Measurements from ENCODE around the gene MRPS18A.

DNA sequence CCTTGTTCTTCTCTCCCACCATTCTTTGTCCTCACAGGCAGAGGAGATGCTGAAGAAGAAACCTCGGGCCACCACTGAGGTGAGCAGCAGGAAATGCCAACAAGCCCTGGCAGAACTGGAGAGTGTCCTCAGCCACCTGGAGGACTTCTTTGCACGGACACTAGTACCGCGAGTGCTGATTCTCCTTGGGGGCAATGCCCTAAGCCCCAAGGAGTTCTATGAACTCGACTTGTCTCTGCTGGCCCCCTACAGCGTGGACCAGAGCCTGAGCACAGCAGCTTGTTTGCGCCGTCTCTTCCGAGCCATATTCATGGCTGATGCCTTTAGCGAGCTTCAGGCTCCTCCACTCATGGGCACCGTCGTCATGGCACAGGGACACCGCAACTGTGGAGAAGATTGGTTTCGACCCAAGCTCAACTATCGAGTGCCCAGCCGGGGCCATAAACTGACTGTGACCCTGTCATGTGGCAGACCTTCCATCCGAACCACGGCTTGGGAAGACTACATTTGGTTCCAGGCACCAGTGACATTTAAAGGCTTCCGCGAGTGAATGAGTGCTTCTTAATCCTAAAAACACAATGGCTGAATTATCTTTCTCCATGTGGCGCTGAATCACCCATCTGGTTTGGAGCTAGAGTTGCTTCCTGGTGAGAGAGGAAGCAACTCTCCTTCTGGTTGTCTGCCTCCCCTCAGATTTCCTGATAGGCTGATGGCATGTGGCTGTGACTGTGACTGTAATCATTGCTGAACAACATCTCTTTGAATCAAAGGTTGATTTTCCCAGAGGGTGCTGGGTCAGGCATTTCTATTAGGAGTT is 47.4 kb downstream of the MRPS18A start:
- TF ChIP-seq POLR2A (IDR thresholded peaks at IDR 0.05) (no peak), CTCF (IDR thresholded peaks at IDR 0.05) (no peak)

Measured in testis (tissue), 2 donors.